NOMO-1 treated with dmso at 0.1 percent for 144 hours (cell line): ENCODE measurements around the gene GUCA2B.

Experiments
- DNase-seq: peaks from one replicate; lab custom pipeline; 2025; ENCODE audit not compliant: unreplicated experiment; lab: John Stamatoyannopoulos, UW

The GUCA2B gene

DNA sequence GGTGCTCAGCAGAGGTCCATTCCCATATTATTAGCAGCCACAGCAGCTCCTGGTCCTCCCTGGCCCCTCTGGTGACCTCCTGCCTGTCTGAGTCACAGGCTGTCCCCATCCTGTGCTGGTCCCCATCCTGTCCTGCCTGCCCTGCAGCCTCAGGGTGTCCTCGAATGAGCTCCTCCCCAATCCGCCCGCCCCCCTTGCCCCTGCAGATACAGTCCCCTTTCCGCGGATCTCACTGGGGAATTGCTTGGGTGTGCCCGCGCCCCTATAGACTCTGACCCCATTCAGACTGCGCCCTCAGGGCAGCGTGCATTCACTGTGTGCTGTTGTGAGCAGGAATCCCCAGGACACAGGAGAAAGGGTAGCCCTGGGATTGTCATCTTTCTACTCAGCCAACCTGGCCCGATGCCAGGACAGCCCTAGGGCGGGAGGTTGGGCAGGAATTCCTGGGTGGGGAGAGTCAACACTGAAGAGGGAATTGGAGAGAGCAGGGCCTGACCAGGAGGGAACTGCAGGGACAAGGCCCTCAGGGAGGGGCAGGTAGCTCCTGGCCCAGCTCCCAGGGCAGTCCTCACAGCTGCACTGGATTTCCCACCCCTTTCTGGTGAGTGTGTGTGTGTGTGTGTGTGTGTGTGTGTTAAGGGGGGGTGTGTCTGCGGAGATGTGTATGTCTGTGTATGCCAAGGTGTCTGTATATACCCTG is 12.5 kb downstream of the GUCA2B start:
- DNase-seq = no peak

- no peak for DNase-seq
These were observed 14.6 kb downstream of the GUCA2B start for GRCh38 chr1:42167611-42168390.

GRCh38 chr1:42168391-42168670 is 15.1 kb downstream of the GUCA2B start:
- no peak for DNase-seq

GRCh38 chr1:42168763-42169162 is 15.6 kb downstream of the GUCA2B start:
- DNase-seq = no peak

GRCh38 chr1:42170779-42171621 is 17.8 kb downstream of the GUCA2B start:
- DNase-seq = no peak

GRCh38 chr1:42171679-42172266 is 18.6 kb downstream of the GUCA2B start:
- no peak for DNase-seq

GRCh38 chr1:42172381-42173133 is 19.3 kb downstream of the GUCA2B start:
- no peak for DNase-seq

DNA sequence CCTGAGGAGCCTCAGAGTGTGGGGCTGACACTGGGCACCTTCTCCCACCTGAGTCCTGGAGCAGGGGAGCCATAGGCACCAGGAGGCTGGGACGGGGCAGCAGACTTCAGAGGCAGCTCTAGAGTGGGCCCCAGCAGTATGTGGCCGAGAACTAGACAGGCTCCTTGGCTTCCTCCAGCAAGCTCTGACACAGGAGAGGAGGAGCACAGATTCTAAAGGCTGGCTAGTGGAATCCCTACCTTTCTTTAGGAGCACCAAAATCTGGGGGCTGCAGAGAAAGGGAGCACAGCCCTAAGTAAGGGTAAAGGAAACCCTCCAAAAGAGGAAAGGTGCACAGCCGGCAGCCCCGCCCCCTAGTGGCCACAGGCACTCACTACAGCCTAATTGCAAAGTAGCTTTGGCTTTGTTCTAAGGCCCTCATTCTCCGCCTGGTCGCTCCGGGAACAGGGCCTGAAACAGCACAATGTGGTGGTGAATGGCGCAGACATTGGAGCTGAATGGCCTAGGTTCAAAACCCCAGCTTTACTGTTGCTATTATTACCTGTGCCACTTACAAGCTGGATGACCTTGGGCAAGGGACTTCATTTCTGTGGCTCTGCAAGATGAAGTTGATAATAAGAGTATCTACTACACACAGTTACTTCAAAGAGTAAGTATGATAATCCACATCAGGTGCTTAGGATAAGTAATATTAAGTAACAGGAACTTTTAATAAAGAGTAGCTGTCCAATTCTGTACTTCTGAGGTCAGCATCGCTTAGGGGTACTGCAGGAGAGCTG is 20.1 kb downstream of the GUCA2B start:
- DNase-seq = peak; percentile 33

DNA sequence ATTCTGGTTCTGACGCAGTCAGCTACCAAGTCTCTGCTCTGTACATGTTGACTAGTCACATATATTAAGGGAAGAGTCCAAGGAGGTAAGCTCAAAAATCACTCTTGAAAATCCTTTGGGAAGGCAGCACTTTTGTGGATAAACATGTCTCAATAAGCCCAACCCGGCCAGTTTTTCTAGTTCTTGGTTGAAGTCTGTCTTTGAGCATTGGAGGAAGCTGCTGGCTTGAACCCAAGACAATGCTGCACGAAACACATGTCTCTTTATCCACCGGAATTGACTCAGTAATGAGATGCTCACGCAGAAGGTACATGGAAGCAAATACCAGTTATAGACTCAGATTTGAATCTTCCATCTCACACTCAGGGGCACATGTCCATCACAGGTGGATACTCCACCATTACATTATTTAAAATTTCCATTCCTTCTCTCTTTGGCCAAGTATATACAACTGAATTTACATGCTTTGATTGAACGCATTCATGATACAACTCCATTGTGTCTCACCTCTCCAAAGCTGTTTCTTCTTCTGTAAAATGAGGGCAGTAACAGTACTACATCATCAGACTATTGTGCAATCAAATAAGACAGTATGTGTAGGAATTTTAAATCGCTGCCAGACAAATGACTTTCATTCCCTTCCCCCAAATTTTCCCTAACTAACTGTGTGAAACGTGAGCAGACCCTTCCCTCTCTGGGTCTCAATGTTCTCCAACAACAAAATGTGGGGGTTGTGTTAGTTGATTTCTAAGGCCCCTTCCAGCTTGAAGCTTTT is 20.9 kb downstream of the GUCA2B start:
- DNase-seq = no peak

DNA sequence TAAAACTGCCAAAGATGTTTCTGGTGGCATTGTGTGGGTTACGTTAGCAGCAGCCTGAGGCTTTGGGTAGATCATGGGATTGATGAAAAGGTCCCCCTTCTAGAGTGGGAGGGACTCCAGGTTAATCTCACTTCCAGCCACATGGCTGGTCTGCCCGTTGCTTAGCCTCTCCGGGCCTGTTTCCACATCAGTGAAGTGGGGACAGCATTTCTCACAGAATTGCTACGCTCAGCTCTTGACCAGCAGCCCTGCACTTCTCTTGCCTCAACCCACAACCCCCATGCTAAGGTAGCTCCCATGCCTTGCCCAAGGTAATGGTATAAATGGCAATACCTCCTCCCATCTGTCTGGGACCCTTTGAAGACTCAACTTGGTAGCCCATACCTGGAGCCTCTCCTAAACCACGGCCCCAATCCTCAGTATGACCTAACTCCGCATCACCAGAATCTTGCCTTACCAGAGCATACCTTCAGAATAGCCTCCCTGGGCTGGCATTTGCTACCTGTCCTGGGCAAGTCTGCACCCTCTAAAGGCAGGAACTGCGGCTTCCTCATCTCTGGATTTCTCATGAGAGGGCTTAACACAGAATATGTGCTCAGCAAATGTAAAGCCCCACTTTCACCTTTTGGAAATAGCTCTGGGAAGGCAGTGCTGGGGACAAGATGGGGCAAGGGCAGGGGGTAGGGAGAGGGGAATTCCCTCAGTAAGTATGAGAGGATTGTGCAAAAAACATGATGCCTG is 22.3 kb downstream of the GUCA2B start:
- DNase-seq = no peak

- DNase-seq = no peak
These were observed 23.8 kb downstream of the GUCA2B start for GRCh38 chr1:42176902-42177519.

DNA sequence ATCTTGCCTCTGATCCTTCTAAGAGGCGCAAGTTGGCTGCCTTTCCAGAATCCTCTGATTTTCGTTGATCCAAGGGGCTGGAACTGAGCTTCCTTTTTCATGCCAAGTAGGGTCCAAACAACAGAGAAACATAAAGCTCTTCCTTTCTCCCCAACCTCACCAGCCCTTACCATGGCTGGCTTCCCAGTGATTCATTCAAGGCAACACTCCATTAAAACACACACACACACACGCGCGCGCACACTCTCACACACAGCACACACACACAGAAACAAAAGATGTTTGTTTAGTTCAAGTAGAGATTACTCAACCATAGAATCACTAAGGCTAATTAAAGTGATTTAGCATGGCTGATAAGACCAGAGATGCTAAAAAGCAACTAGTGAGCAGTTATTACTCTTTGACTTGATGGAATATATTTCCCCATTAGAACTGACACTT is 24.4 kb downstream of the GUCA2B start:
- DNase-seq = no peak

GRCh38 chr1:42178249-42178648 is 25.0 kb downstream of the GUCA2B start:
- DNase-seq = no peak

- no peak for DNase-seq
These were observed 26.1 kb downstream of the GUCA2B start for GRCh38 chr1:42179275-42179674.

DNA sequence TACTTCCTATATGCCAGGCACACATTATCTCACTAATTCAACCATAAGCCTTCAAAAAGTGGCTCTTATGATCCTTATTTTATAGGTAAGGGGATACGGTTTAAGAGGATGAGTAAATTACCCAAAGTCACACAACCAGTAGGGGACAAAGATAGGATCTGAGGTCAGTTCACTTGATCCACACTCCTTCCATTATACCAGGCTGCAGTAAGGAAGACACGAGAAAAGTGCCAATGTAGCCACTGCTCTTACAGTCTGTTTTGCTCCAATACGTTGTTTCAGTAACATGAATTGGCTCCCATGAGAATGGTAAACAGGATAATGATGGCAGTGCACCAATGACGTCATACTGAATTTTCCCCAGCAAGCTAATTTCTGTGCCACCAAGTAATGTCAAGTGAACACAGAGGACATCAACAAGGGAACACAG is 26.7 kb downstream of the GUCA2B start:
- no peak for DNase-seq

GRCh38 chr1:42181687-42182086 is 28.5 kb downstream of the GUCA2B start:
- DNase-seq = no peak

DNA sequence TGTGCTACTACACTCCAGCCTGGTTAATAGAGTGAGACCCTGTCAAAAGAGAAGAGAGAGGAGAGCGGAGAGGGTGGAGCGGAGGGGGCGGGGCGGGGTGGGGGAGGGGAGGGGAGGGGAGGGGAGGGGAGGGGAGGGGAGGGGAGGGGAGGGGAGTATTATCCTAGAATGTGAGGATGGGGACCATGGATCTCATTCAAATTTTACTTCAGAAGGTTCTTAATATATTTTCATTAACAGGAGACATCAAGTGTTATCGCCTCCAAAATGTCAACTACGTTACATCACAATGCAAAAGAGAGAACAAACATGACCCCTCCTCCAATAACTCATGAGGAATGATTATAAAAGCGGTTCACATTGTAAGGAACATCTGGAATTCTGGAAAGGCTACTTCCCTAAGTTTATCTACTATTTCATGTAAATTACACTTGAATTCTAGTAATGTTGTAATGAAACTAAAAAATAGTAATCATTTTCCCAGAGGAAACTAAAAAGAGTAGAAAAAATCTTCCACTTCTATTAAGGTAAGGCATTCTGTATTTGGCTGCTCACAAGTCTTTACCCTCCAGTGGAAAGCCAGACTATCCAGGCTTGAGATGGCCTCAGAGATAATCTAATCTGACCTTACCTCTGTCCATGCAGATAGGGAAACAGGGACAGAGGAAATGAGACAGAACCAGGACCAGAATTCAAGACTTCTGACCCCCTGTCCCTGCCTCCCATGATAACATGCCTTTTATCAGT is 30.2 kb downstream of the GUCA2B start:
- DNase-seq = no peak

GRCh38 chr1:42183957-42184268 is 30.7 kb downstream of the GUCA2B start:
- no peak for DNase-seq
